Endothelial cell of umbilical vein (primary cell): ENCODE results near the gene PIGQ. TPM values are rescaled to one million over a fixed set of nuclear protein-coding genes. Genes with fewer than 3 reads are reported as not detected.

Experiments
- BruUV-seq: library from RNA; stranded (reverse); fragments of 400-500 nt; replicated peaks from 2 replicates; lab custom pipeline; 2021; lab: Mats Ljungman, UMichigan
- CTCF ChIA-PET: fragments of 300-600, 350-600 bp; sonication (Branson Sonifier 250); formaldehyde crosslinking; loops from one replicate; lab custom pipeline; 2021; ENCODE audit warnings: antibody characterized with exemption, inconsistent platforms; lab: Charles Lee
- POLR2A ChIA-PET: fragments of 300-600, 350-600 bp; sonication (Branson Sonifier 250); formaldehyde crosslinking; loops from one replicate; lab custom pipeline; 2021; ENCODE audit warnings: antibody characterized with exemption, inconsistent platforms; lab: Charles Lee
- DNase-seq: peaks from one replicate; pipeline ENCODE4 v3.0.0-alpha.2; 2011; ENCODE audit warnings: low read depth, low spot score
- FAIRE-seq: peaks from 2 replicates; lab custom pipeline; 2011; peaks lifted over from hg19 to GRCh38; lab: Jason Lieb, UNC
- H2AFZ ChIP-seq: 2 replicates; pipeline ENCODE4 v1.6.0; 2012; ENCODE audit warnings: low read depth, low read length, control low read depth, inconsistent platforms
- H3K27ac ChIP-seq: 2 replicates; pipeline ENCODE4 v1.5.1; 2011; ENCODE audit warnings: low read depth, mild to moderate bottlenecking, control low read depth, low read length, moderate library complexity; ENCODE audit not compliant: insufficient read depth
- H3K27me3 ChIP-seq, 2 experiments: 2 replicates each; pipeline versions ENCODE4 v1.6.0 to v1.6.1; 2011; ENCODE audit warnings: low read length in 2 of 2, mixed read lengths in 1 of 2; ENCODE audit not compliant: control insufficient read depth in 2 of 2, insufficient read depth in 2 of 2
- H3K36me3 ChIP-seq, 2 experiments: 2 replicates in 1 of 2; 3 replicates in 1 of 2; pipeline ENCODE4 v1.5.1; 2011; ENCODE audit warnings: low read length in 2 of 2, mild to moderate bottlenecking in 1 of 2, moderate library complexity in 1 of 2; ENCODE audit not compliant: control insufficient read depth in 2 of 2, insufficient read depth in 2 of 2; ENCODE audit errors: extremely low read depth in 1 of 2
- H3K4me1 ChIP-seq: 3 replicates; pipeline ENCODE4 v1.5.1; 2011; ENCODE audit warnings: mild to moderate bottlenecking, low read length; ENCODE audit not compliant: control insufficient read depth, insufficient read depth; ENCODE audit errors: extremely low read depth
- H3K4me2 ChIP-seq: 2 replicates; pipeline ENCODE4 v1.6.1; 2011; ENCODE audit warnings: low read length, control low read depth, mixed read lengths; ENCODE audit not compliant: insufficient read depth
- H3K4me3 ChIP-seq, 3 experiments: fragments of 200-600 bp in 1 of 3; sonication (generic), shearing (Covaris generic) in 1 of 3; replicated peaks in 1 of 3; 2 replicates each; pipeline ENCODE4 v1.5.1; 2011 to 2016; ENCODE audit warnings: control low read depth in 3 of 3, low read length in 3 of 3, mild to moderate bottlenecking in 2 of 3, inconsistent platforms in 1 of 3, low read depth in 1 of 3, moderate library complexity in 1 of 3; ENCODE audit not compliant: insufficient read depth in 1 of 3
- H3K79me2 ChIP-seq: 2 replicates; pipeline ENCODE4 v1.6.0; 2012; ENCODE audit warnings: low read length, inconsistent platforms; ENCODE audit not compliant: control insufficient read depth, insufficient read depth
- H3K9ac ChIP-seq: replicated peaks from 2 replicates; pipeline ENCODE3; 2011; ENCODE audit warnings: low read length, control low read depth; ENCODE audit not compliant: insufficient read depth; ENCODE audit errors: extremely low read depth
- H3K9me1 ChIP-seq: replicated peaks from 3 replicates; pipeline ENCODE4 v1.6.0; 2011; ENCODE audit warnings: mild to moderate bottlenecking, low read length; ENCODE audit not compliant: control insufficient read depth, insufficient read depth; ENCODE audit errors: extremely low read depth
- H3K9me3 ChIP-seq: replicated peaks from 2 replicates; pipeline ENCODE4 v1.5.1; 2012; ENCODE audit warnings: low read length, inconsistent platforms; ENCODE audit not compliant: control insufficient read depth, insufficient read depth
- H4K20me1 ChIP-seq: replicated peaks from 2 replicates; pipeline ENCODE3; 2011; ENCODE audit warnings: mild to moderate bottlenecking, low read length; ENCODE audit not compliant: control insufficient read depth, insufficient read depth; ENCODE audit errors: extremely low read depth
- EZH2 ChIP-seq: IDR thresholded peaks from 2 replicates; pipeline ENCODE4 v1.6.1; 2012; ENCODE audit warnings: borderline replicate concordance, low read depth, mild to moderate bottlenecking, moderate library complexity, low read length, inconsistent platforms; ENCODE audit not compliant: severe bottlenecking
- FOS ChIP-seq: IDR thresholded peaks from 2 replicates; pipeline ENCODE4 v1.6.1; 2011; ENCODE audit warnings: mild to moderate bottlenecking, low read length, moderate library complexity, borderline replicate concordance; ENCODE audit not compliant: insufficient read depth
- GATA2 ChIP-seq: IDR thresholded peaks from 2 replicates; pipeline ENCODE4 v1.7.0; 2011; ENCODE audit warnings: low read depth, mild to moderate bottlenecking, moderate library complexity, mixed read lengths, low read length; ENCODE audit not compliant: insufficient read length, insufficient read depth
- JUN ChIP-seq: IDR thresholded peaks from 2 replicates; pipeline ENCODE4 v1.6.1; 2011; ENCODE audit warnings: borderline replicate concordance, low read depth; ENCODE audit not compliant: insufficient read length, insufficient read depth
- MYC ChIP-seq: IDR thresholded peaks from one replicate; pipeline ENCODE4 v1.6.1; 2011; ENCODE audit warnings: mild to moderate bottlenecking, low read depth, low read length
- POLR2A ChIP-seq: IDR thresholded peaks from 2 replicates; pipeline ENCODE4 v1.6.1; 2012; ENCODE audit warnings: low read depth, mild to moderate bottlenecking, control low read depth, low read length
- POLR2AphosphoS5 ChIP-seq: IDR thresholded peaks from 2 replicates; pipeline ENCODE4 v1.6.1; 2012; ENCODE audit warnings: low read depth, mild to moderate bottlenecking, control low read depth, low read length, moderate library complexity; ENCODE audit not compliant: insufficient read depth
- dilution Hi-C: fragments of 300-500 bp; cut with MboI; formaldehyde crosslinking; loops from one replicate; pipeline ENCODE4 v1.15.0; 2019; ENCODE audit warnings: low sequenced_read_pairs; ENCODE audit not compliant: extremely low pct_ligation_motif_present
- intact Hi-C: fragments of 100-400 bp; cut with micrococcal nuclease; formaldehyde crosslinking; loops from one replicate; pipeline ENCODE4 v1.10.0; 2022
- polyA plus RNA-seq, 4 experiments: library from polyadenylated mRNA; depleted of rRNA in 3 of 4; stranded (reverse) in 3 of 4; unstranded in 1 of 4; fragments of >200 nt; gene quantifications; 2 replicates each; pipeline versions ENCODE4 v1.2.1 to v1.2.3, GENCODE V29; 2011 to 2012; ENCODE audit warnings: missing spikeins in 1 of 4
- total RNA-seq: library from RNA; stranded (reverse); gene quantifications from 2 replicates; pipeline ENCODE4 v1.2.3, GENCODE V29; 2021
- TF ChIP-seq, protein P1 (sequence below), 2 donors: IDR thresholded peaks; 1 replicate in 1 of 2; 2 replicates in 1 of 2; pipeline ENCODE4 v1.5.1; 2011; ENCODE audit warnings: low read length in 2 of 2, mild to moderate bottlenecking in 2 of 2, moderate library complexity in 2 of 2, control low read depth in 1 of 2, inconsistent platforms in 1 of 2, low read depth in 1 of 2; ENCODE audit not compliant: insufficient read depth in 1 of 2; ENCODE audit errors: extremely low read depth in 1 of 2
- TF ChIP-seq, protein P2 (sequence below): IDR thresholded peaks from 2 replicates; pipeline ENCODE4 v1.6.1; 2011; ENCODE audit not compliant: insufficient read depth, insufficient read length

Gene PIGQ
- total and polyA plus RNA-seq, 2 donors (not counting 3 experiments of a cell fraction or from before 2014, with no cell fraction given) = 66.9 to 67.7 TPM

DNA sequence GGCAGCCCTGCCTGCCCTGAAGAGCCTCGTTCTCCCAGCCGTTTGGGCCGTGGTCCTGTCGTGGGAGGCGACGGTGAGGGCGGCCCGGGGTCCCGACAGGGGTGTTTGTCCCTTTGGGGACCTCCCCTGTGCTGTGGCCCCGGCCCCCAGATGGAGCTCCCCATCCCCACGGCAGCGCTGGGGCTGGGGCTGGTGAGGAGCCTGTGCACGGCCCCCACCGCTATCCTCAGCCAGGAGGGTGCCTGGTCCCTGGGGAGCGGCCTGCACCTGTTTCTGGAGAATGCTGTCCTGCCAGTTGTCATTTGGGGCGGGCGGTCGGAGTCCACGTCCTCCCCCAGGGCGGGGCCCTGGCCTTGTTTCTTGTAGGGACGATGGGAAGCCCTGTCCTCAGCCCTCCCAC is 35.6 kb upstream of the PIGQ start:
- dilution Hi-C loops (no loop called here), intact Hi-C loops (no loop called here)
- H3K27me3 ChIP-seq = no peaks in the 10 kb centered on the region
- TF ChIP-seq POLR2A = no peak
- no peak for TF ChIP-seq EZH2
- no peak for TF ChIP-seq GATA2
- TF ChIP-seq, protein P1, sequence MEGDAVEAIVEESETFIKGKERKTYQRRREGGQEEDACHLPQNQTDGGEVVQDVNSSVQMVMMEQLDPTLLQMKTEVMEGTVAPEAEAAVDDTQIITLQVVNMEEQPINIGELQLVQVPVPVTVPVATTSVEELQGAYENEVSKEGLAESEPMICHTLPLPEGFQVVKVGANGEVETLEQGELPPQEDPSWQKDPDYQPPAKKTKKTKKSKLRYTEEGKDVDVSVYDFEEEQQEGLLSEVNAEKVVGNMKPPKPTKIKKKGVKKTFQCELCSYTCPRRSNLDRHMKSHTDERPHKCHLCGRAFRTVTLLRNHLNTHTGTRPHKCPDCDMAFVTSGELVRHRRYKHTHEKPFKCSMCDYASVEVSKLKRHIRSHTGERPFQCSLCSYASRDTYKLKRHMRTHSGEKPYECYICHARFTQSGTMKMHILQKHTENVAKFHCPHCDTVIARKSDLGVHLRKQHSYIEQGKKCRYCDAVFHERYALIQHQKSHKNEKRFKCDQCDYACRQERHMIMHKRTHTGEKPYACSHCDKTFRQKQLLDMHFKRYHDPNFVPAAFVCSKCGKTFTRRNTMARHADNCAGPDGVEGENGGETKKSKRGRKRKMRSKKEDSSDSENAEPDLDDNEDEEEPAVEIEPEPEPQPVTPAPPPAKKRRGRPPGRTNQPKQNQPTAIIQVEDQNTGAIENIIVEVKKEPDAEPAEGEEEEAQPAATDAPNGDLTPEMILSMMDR (IDR thresholded peaks at IDR 0.05; ENCODE audit: extremely low read depth in 1 of 2, insufficient read depth in 1 of 2, low read depth in 1 of 2, low read length in 2 of 2) = no peak
- TF ChIP-seq, protein P2, sequence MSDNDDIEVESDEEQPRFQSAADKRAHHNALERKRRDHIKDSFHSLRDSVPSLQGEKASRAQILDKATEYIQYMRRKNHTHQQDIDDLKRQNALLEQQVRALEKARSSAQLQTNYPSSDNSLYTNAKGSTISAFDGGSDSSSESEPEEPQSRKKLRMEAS = no peak
- TF ChIP-seq FOS = no peak
- TF ChIP-seq POLR2AphosphoS5 = no peak
- TF ChIP-seq MYC = no peak
- TF ChIP-seq JUN = no peak
- no peaks in the 10 kb centered on the region for H3K9me3 ChIP-seq
- H3K9ac ChIP-seq = no peak overlapping the region
- no peaks in the 10 kb centered on the region for H3K9me1 ChIP-seq
- ChIA-PET POLR2A (no interaction called here), CTCF (interaction anchor here (0.7 to 1.5 kb wide), 2 partner anchors 39 to 43 kb away, joined by 3 to 4 read pairs; no protein-coding TSS in a partner anchor)
- no peak overlapping the region for H3K27ac ChIP-seq
- DNase-seq (no peak), FAIRE-seq (no peak)
- no peak overlapping the region for H2AFZ ChIP-seq
- no peak overlapping the region for H3K4me2 ChIP-seq
- H3K36me3 ChIP-seq = peaks cover 2 to 3% of the 10 kb centered on the region in 2 experiments
- peaks cover 9% of the 10 kb centered on the region for H3K4me1 ChIP-seq
- H3K79me2 ChIP-seq = peaks cover 90% of the 10 kb centered on the region
- H3K4me3 ChIP-seq = no peak overlapping the region
- H4K20me1 ChIP-seq = no peaks in the 10 kb centered on the region
- BruUV-seq = no TSS peak
